Astrocyte of the spinal cord (primary cell): Measurements from ENCODE around the gene AQP5.

ENCODE experiments used
- DNase-seq: peaks from one replicate; pipeline ENCODE4 v3.0.0; 2011; ENCODE audit warnings: low read depth, low spot score
- H3K4me3 ChIP-seq: 2 replicates; pipeline ENCODE4 v1.5.1; 2011; ENCODE audit warnings: low read depth, mild to moderate bottlenecking, low read length, moderate library complexity
- in situ Hi-C: cut with HindIII; loops from 2 replicates; pipeline ENCODE4 v1.10.0; 2017; ENCODE audit warnings: low sequenced_read_pairs
- TF ChIP-seq, protein P1 (sequence below): IDR thresholded peaks from 2 replicates; pipeline ENCODE4 v1.5.1; 2012; ENCODE audit warnings: low read depth, mild to moderate bottlenecking, low read length, inconsistent platforms

AQP5 gene

GRCh38 chr12:49920241-49920914, 41.3 kb upstream of the AQP5 start:
- TF ChIP-seq, protein P1, sequence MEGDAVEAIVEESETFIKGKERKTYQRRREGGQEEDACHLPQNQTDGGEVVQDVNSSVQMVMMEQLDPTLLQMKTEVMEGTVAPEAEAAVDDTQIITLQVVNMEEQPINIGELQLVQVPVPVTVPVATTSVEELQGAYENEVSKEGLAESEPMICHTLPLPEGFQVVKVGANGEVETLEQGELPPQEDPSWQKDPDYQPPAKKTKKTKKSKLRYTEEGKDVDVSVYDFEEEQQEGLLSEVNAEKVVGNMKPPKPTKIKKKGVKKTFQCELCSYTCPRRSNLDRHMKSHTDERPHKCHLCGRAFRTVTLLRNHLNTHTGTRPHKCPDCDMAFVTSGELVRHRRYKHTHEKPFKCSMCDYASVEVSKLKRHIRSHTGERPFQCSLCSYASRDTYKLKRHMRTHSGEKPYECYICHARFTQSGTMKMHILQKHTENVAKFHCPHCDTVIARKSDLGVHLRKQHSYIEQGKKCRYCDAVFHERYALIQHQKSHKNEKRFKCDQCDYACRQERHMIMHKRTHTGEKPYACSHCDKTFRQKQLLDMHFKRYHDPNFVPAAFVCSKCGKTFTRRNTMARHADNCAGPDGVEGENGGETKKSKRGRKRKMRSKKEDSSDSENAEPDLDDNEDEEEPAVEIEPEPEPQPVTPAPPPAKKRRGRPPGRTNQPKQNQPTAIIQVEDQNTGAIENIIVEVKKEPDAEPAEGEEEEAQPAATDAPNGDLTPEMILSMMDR = no peak
- no peak overlapping the region for H3K4me3 ChIP-seq
- in situ Hi-C loops = no loop called here
- no peak for DNase-seq

GRCh38 chr12:49920915-49921286, 40.8 kb upstream of the AQP5 start:
- TF ChIP-seq, protein P1 = no peak
- in situ Hi-C loops = no loop called here
- no peak for DNase-seq
- H3K4me3 ChIP-seq = no peak overlapping the region

- H3K4me3 ChIP-seq = no peak overlapping the region
- in situ Hi-C loops = no loop called here
- TF ChIP-seq, protein P1 = no peak
- no peak for DNase-seq
These were observed 40.4 kb upstream of the AQP5 start for GRCh38 chr12:49921299-49921698.

DNA sequence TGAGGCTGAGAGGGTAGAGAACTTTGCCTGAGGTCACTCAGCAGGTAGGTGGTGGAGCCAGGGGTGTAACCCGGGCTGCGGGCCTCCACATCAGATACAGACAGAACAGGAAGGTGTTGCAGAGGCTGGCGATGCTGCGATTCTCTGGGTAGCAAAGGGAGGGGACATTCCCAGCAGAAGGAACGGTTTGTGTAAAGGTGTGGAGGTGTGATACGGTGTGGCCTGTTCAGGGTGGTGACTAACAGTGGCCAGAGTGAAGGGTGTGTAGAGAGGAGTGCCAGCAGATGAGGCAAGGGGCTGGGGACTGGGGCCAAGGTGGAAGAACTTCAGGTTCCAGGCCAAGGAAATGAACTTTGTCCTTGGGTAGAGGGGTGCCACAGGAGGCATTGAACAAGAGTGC, 39.7 kb upstream of the AQP5 start:
- TF ChIP-seq, protein P1 = no peak
- no peak for DNase-seq
- in situ Hi-C loops = no loop called here
- no peak overlapping the region for H3K4me3 ChIP-seq

- in situ Hi-C loops = no loop called here
- TF ChIP-seq, protein P1 = no peak
These were observed 39.2 kb upstream of the AQP5 start for GRCh38 chr12:49922349-49923034.

GRCh38 chr12:49923035-49923644, 38.5 kb upstream of the AQP5 start:
- in situ Hi-C loops = no loop called here
- TF ChIP-seq, protein P1 = no peak
- DNase-seq = no peak
- no peak overlapping the region for H3K4me3 ChIP-seq

More at GRCh38 chr12:49922349-49923034, 39.2 kb upstream of the AQP5 start:
- no peak overlapping the region for H3K4me3 ChIP-seq
- no peak for DNase-seq
